OCI-LY3 (cell line): Measurements from ENCODE around the gene ADORA2A.

ENCODE experiments used
- H2AFZ ChIP-seq: fragments of 200-600, 300-600 bp; shearing (Covaris generic); 2 replicates; pipeline ENCODE4 v1.6.0; 2014; ENCODE audit warnings: antibody characterized with exemption, low read depth, low read length
- H3K27ac ChIP-seq: fragments of 200-600, 300-600 bp; sonication (generic); 2 replicates; pipeline ENCODE4 v1.5.1; 2014; ENCODE audit warnings: mild to moderate bottlenecking, low read length, moderate library complexity, mixed read lengths
- H3K27me3 ChIP-seq: fragments of 200-600, 300-600 bp; sonication (generic); 2 replicates; pipeline ENCODE4 v1.6.1; 2014; ENCODE audit warnings: low read depth, low read length, mixed read lengths
- H3K36me3 ChIP-seq: fragments of 200-600, 300-600 bp; sonication (generic); replicated peaks from 2 replicates; pipeline ENCODE3; 2014; ENCODE audit warnings: low read depth, low read length, mixed read lengths
- H3K4me1 ChIP-seq: fragments of 300-600, 200-600 bp; sonication (generic); 2 replicates; pipeline ENCODE4 v1.6.1; 2014; ENCODE audit warnings: low read length, mixed read lengths
- H3K4me2 ChIP-seq: fragments of 200-600, 300-600 bp; sonication (generic); 2 replicates; pipeline ENCODE4 v1.6.1; 2014; ENCODE audit warnings: low read length, mixed read lengths
- H3K4me3 ChIP-seq: fragments of 300-600, 200-600 bp; sonication (generic); 2 replicates; pipeline ENCODE4 v1.5.1; 2014; ENCODE audit warnings: antibody characterized with exemption, mild to moderate bottlenecking, low read length, moderate library complexity
- H3K79me2 ChIP-seq: fragments of 300-600, 200-600 bp; shearing (Covaris generic); 2 replicates; pipeline ENCODE4 v1.6.1; 2014; ENCODE audit warnings: mild to moderate bottlenecking, low read length, mixed read lengths
- H3K9ac ChIP-seq: fragments of 300-600, 200-600 bp; shearing (Covaris generic); 2 replicates; pipeline ENCODE4 v1.6.0; 2014; ENCODE audit warnings: mild to moderate bottlenecking, low read length, moderate library complexity
- H3K9me3 ChIP-seq: fragments of 200-600, 300-600 bp; shearing (Covaris generic); 2 replicates; pipeline ENCODE4 v1.6.1; 2014; ENCODE audit warnings: low read length, mixed read lengths; ENCODE audit not compliant: insufficient read depth
- H4K20me1 ChIP-seq: fragments of 200-600, 300-600 bp; sonication (generic); 2 replicates; pipeline ENCODE4 v1.6.1; 2016; ENCODE audit warnings: low read length, mixed read lengths; ENCODE audit not compliant: insufficient read depth
- CTCF ChIP-seq: fragments of 200-600, 300-600 bp; sonication (generic); IDR thresholded peaks from 2 replicates; pipeline ENCODE4 v1.5.1; 2014; ENCODE audit warnings: antibody characterized with exemption, low read length, low read depth
- EZH2phosphoT487 ChIP-seq: fragments of 200-600 bp; shearing (Covaris generic); IDR thresholded peaks from 2 replicates; pipeline ENCODE4 v1.6.1; 2018; ENCODE audit warnings: antibody characterized with exemption, mixed run types, low read depth

The ADORA2A gene

GRCh38 chr22:24444729-24445466, 17.5 kb downstream of the ADORA2A start:
- H3K36me3 ChIP-seq, result no peaks in the 10 kb centered on the region
- peaks cover 10% of the 10 kb centered on the region; the same call in 1 of the 2 replicates for H3K4me1 ChIP-seq
- no peaks in the 10 kb centered on the region for H3K9me3 ChIP-seq
- H3K4me3 ChIP-seq, result no peak overlapping the region
- H3K27ac ChIP-seq, result no peak overlapping the region
- 0 out of 2 replicates have a peak, but pooled peaks cover 1% of the 10 kb centered on the region for H4K20me1 ChIP-seq
- H3K9ac ChIP-seq, result no peak overlapping the region
- H3K79me2 ChIP-seq, result no peaks in the 10 kb centered on the region
- no peak overlapping the region for H3K4me2 ChIP-seq
- H2AFZ ChIP-seq, result no peak overlapping the region
- TF ChIP-seq CTCF (no peak), EZH2phosphoT487 (no peak)
- H3K27me3 ChIP-seq, result no peaks in the 10 kb centered on the region

DNA sequence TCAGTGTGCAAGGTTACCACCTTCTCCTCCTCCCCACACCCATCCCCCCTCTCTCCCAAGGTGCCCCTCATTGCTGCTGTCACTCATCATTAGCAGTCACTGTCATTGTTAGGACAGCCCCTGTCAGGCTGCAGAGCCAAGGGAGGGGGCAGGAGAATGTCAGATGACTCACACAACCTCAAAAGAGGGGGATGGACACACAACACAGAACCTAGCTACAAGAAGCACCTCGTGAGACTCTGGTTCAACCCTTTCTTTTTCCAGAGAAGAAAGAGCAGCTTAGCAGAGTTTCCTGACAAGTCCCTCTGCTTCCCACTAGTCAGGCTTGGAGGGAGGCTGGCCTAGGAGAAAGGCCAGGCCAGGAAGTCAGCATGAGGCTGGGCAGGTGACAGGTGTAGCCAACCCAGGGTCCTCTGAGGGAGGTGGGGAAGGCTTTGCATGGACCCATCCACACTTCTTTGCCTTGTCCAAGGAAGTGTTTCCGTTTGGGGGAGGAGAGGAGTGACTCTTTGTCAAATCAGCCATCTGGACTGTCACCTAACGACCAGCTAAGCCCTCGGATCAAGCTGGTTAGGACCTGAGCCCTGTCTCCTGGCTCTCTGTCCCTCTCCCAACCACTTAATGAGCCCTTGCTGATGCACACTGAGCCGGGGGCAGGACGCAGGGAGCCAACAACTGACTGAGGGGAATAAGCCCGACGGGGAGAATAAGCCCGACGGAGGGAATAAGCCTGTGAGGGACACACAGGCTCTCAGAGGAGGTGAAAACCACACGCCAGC, 18.3 kb downstream of the ADORA2A start:
- no peak overlapping the region for H3K9ac ChIP-seq

GRCh38 chr22:24446260-24446611, 18.8 kb downstream of the ADORA2A start:
- TF ChIP-seq CTCF (no peak), EZH2phosphoT487 (no peak)
- no peaks in the 10 kb centered on the region for H3K9me3 ChIP-seq
- H3K27ac ChIP-seq, result no peak overlapping the region
- H3K4me1 ChIP-seq, result peaks cover 10% of the 10 kb centered on the region; the same call in 1 of the 2 replicates
- no peaks in the 10 kb centered on the region for H3K27me3 ChIP-seq
- no peak overlapping the region for H3K4me3 ChIP-seq
- no peak overlapping the region for H3K9ac ChIP-seq
- H2AFZ ChIP-seq, result no peak overlapping the region
- no peaks in the 10 kb centered on the region for H3K36me3 ChIP-seq
- no peaks in the 10 kb centered on the region for H4K20me1 ChIP-seq
- no peaks in the 10 kb centered on the region for H3K79me2 ChIP-seq
- no peak overlapping the region for H3K4me2 ChIP-seq

More for the DNA sequence above, 18.3 kb downstream of the ADORA2A start:
- Histone ChIP-seq H3K36me3 (no peaks in the 10 kb centered on the region), H3K79me2 (no peaks in the 10 kb centered on the region), H3K4me3 (no peak overlapping the region), H3K9me3 (no peaks in the 10 kb centered on the region), H3K27ac (no peak overlapping the region), H4K20me1 (no peaks in the 10 kb centered on the region), H3K4me1 (peaks cover 10% of the 10 kb centered on the region; the same call in 1 of the 2 replicates), H2AFZ (no peak overlapping the region), H3K27me3 (no peaks in the 10 kb centered on the region), H3K4me2 (no peak overlapping the region)
- TF ChIP-seq CTCF (no peak), EZH2phosphoT487 (no peak)

DNA sequence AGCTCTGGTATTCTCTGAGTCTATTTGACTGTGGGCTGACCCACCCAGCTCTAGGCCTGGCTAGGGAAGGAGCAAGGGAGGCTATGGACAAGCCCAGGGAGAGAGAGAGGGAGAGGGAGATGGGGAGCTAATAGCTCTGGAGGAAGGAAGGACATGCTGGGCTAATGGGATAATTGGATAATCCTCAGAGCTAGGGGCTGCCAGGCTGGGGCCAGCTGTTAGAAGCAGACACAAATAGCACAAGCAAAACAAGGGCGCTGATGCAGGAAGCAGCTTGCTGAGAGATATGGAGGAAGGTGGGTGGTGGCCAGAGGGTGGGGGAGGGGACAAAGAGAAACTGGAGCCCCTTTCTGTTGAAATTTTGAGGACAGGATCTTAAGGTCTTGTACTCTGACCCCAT, 23.2 kb downstream of the ADORA2A start:
- no peaks in the 10 kb centered on the region for H3K9me3 ChIP-seq
- H3K4me2 ChIP-seq, result no peak overlapping the region
- no peaks in the 10 kb centered on the region for H3K27me3 ChIP-seq
- H3K27ac ChIP-seq, result no peak overlapping the region
- no peak overlapping the region for H3K9ac ChIP-seq
- H3K36me3 ChIP-seq, result no peaks in the 10 kb centered on the region
- H3K79me2 ChIP-seq, result no peaks in the 10 kb centered on the region
- no peak overlapping the region for H2AFZ ChIP-seq
- no peak overlapping the region for H3K4me3 ChIP-seq
- TF ChIP-seq CTCF, result no peak
- TF ChIP-seq EZH2phosphoT487, result no peak
- no peaks in the 10 kb centered on the region for H3K4me1 ChIP-seq
- no peaks in the 10 kb centered on the region for H4K20me1 ChIP-seq
